Neural cell (in vitro differentiated cells): ENCODE results near the gene MYO9B.

Experiments used
- EP300 ChIP-seq: fragments of 450-650 bp; conservative IDR thresholded peaks from 2 replicates; pipeline ENCODE4 v1.6.1; 2014; ENCODE audit warnings: antibody characterized with exemption, mild to moderate bottlenecking, moderate library complexity; ENCODE audit not compliant: poor library complexity, severe bottlenecking
- EZH2 ChIP-seq: fragments of 200-600, 300-800 bp; shearing (Covaris generic), sonication (generic); IDR thresholded peaks from 2 replicates; pipeline ENCODE4 v1.6.1; 2014; ENCODE audit warnings: antibody characterized with exemption, low read length, borderline replicate concordance, mild to moderate bottlenecking; ENCODE audit not compliant: insufficient read depth, poor library complexity, severe bottlenecking
- POLR2AphosphoS5 ChIP-seq: IDR thresholded peaks from 2 replicates; pipeline ENCODE4 v1.6.1; 2012
- RAD21 ChIP-seq: fragments of 450-650 bp; conservative IDR thresholded peaks from 2 replicates; pipeline ENCODE4 v1.6.1; 2014; ENCODE audit warnings: antibody characterized with exemption, mild to moderate bottlenecking, moderate library complexity
- SMC3 ChIP-seq: fragments of 450-650 bp; conservative IDR thresholded peaks from 2 replicates; pipeline ENCODE4 v1.6.1; 2014; ENCODE audit warnings: antibody characterized with exemption, mild to moderate bottlenecking, moderate library complexity; ENCODE audit not compliant: poor library complexity
- TAF1 ChIP-seq: IDR thresholded peaks from 2 replicates; pipeline ENCODE4 v1.6.1; 2012; ENCODE audit warnings: low read depth
- TF ChIP-seq, protein P1 (sequence below): fragments of 450-650 bp; IDR thresholded peaks from 2 replicates; pipeline ENCODE4 v1.5.1; 2014; ENCODE audit warnings: antibody characterized with exemption, mild to moderate bottlenecking, moderate library complexity; ENCODE audit not compliant: poor library complexity, severe bottlenecking
- TF ChIP-seq, protein P2 (sequence below): IDR thresholded peaks from 2 replicates; pipeline ENCODE4 v1.6.1; 2012; ENCODE audit warnings: borderline replicate concordance

GRCh38 chr19:17197666-17198065, 122.1 kb downstream of the MYO9B start:
- no peak for TF ChIP-seq RAD21
- TF ChIP-seq, protein P1, sequence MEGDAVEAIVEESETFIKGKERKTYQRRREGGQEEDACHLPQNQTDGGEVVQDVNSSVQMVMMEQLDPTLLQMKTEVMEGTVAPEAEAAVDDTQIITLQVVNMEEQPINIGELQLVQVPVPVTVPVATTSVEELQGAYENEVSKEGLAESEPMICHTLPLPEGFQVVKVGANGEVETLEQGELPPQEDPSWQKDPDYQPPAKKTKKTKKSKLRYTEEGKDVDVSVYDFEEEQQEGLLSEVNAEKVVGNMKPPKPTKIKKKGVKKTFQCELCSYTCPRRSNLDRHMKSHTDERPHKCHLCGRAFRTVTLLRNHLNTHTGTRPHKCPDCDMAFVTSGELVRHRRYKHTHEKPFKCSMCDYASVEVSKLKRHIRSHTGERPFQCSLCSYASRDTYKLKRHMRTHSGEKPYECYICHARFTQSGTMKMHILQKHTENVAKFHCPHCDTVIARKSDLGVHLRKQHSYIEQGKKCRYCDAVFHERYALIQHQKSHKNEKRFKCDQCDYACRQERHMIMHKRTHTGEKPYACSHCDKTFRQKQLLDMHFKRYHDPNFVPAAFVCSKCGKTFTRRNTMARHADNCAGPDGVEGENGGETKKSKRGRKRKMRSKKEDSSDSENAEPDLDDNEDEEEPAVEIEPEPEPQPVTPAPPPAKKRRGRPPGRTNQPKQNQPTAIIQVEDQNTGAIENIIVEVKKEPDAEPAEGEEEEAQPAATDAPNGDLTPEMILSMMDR = no peak
- TF ChIP-seq, protein P2, sequence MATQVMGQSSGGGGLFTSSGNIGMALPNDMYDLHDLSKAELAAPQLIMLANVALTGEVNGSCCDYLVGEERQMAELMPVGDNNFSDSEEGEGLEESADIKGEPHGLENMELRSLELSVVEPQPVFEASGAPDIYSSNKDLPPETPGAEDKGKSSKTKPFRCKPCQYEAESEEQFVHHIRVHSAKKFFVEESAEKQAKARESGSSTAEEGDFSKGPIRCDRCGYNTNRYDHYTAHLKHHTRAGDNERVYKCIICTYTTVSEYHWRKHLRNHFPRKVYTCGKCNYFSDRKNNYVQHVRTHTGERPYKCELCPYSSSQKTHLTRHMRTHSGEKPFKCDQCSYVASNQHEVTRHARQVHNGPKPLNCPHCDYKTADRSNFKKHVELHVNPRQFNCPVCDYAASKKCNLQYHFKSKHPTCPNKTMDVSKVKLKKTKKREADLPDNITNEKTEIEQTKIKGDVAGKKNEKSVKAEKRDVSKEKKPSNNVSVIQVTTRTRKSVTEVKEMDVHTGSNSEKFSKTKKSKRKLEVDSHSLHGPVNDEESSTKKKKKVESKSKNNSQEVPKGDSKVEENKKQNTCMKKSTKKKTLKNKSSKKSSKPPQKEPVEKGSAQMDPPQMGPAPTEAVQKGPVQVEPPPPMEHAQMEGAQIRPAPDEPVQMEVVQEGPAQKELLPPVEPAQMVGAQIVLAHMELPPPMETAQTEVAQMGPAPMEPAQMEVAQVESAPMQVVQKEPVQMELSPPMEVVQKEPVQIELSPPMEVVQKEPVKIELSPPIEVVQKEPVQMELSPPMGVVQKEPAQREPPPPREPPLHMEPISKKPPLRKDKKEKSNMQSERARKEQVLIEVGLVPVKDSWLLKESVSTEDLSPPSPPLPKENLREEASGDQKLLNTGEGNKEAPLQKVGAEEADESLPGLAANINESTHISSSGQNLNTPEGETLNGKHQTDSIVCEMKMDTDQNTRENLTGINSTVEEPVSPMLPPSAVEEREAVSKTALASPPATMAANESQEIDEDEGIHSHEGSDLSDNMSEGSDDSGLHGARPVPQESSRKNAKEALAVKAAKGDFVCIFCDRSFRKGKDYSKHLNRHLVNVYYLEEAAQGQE = no peak
- no peak for TF ChIP-seq POLR2AphosphoS5
- no peak for TF ChIP-seq EZH2
- TF ChIP-seq EP300 = no peak
- TF ChIP-seq TAF1 = no peak
- no peak for TF ChIP-seq SMC3
